Endothelial cell of umbilical vein (primary cell): Measurements from ENCODE around the gene NPHS1. TPM values are rescaled to one million over a fixed set of nuclear protein-coding genes. Genes with fewer than 3 reads are reported as not detected.

ENCODE experiments used
- BruUV-seq: library from RNA; stranded (reverse); fragments of 400-500 nt; replicated peaks from 2 replicates; lab custom pipeline; 2021; lab: Mats Ljungman, UMichigan
- CTCF ChIA-PET: fragments of 300-600, 350-600 bp; sonication (Branson Sonifier 250); formaldehyde crosslinking; loops from one replicate; lab custom pipeline; 2021; ENCODE audit warnings: antibody characterized with exemption, inconsistent platforms; lab: Charles Lee
- POLR2A ChIA-PET: fragments of 300-600, 350-600 bp; sonication (Branson Sonifier 250); formaldehyde crosslinking; loops from one replicate; lab custom pipeline; 2021; ENCODE audit warnings: antibody characterized with exemption, inconsistent platforms; lab: Charles Lee
- DNase-seq: peaks from one replicate; pipeline ENCODE4 v3.0.0-alpha.2; 2011; ENCODE audit warnings: low read depth, low spot score
- FAIRE-seq: peaks from 2 replicates; lab custom pipeline; 2011; peaks lifted over from hg19 to GRCh38; lab: Jason Lieb, UNC
- H2AFZ ChIP-seq: 2 replicates; pipeline ENCODE4 v1.6.0; 2012; ENCODE audit warnings: low read depth, low read length, control low read depth, inconsistent platforms
- H3K27ac ChIP-seq: 2 replicates; pipeline ENCODE4 v1.5.1; 2011; ENCODE audit warnings: low read depth, mild to moderate bottlenecking, control low read depth, low read length, moderate library complexity; ENCODE audit not compliant: insufficient read depth
- H3K27me3 ChIP-seq, 2 experiments: 2 replicates each; pipeline versions ENCODE4 v1.6.0 to v1.6.1; 2011; ENCODE audit warnings: low read length in 2 of 2, mixed read lengths in 1 of 2; ENCODE audit not compliant: control insufficient read depth in 2 of 2, insufficient read depth in 2 of 2
- H3K36me3 ChIP-seq, 2 experiments: 2 replicates in 1 of 2; 3 replicates in 1 of 2; pipeline ENCODE4 v1.5.1; 2011; ENCODE audit warnings: low read length in 2 of 2, mild to moderate bottlenecking in 1 of 2, moderate library complexity in 1 of 2; ENCODE audit not compliant: control insufficient read depth in 2 of 2, insufficient read depth in 2 of 2; ENCODE audit errors: extremely low read depth in 1 of 2
- H3K4me1 ChIP-seq: 3 replicates; pipeline ENCODE4 v1.5.1; 2011; ENCODE audit warnings: mild to moderate bottlenecking, low read length; ENCODE audit not compliant: control insufficient read depth, insufficient read depth; ENCODE audit errors: extremely low read depth
- H3K4me2 ChIP-seq: 2 replicates; pipeline ENCODE4 v1.6.1; 2011; ENCODE audit warnings: low read length, control low read depth, mixed read lengths; ENCODE audit not compliant: insufficient read depth
- H3K4me3 ChIP-seq, 3 experiments: fragments of 200-600 bp in 1 of 3; sonication (generic), shearing (Covaris generic) in 1 of 3; replicated peaks in 1 of 3; 2 replicates each; pipeline ENCODE4 v1.5.1; 2011 to 2016; ENCODE audit warnings: control low read depth in 3 of 3, low read length in 3 of 3, mild to moderate bottlenecking in 2 of 3, inconsistent platforms in 1 of 3, low read depth in 1 of 3, moderate library complexity in 1 of 3; ENCODE audit not compliant: insufficient read depth in 1 of 3
- H3K79me2 ChIP-seq: 2 replicates; pipeline ENCODE4 v1.6.0; 2012; ENCODE audit warnings: low read length, inconsistent platforms; ENCODE audit not compliant: control insufficient read depth, insufficient read depth
- H3K9ac ChIP-seq: replicated peaks from 2 replicates; pipeline ENCODE3; 2011; ENCODE audit warnings: low read length, control low read depth; ENCODE audit not compliant: insufficient read depth; ENCODE audit errors: extremely low read depth
- H3K9me1 ChIP-seq: replicated peaks from 3 replicates; pipeline ENCODE4 v1.6.0; 2011; ENCODE audit warnings: mild to moderate bottlenecking, low read length; ENCODE audit not compliant: control insufficient read depth, insufficient read depth; ENCODE audit errors: extremely low read depth
- H3K9me3 ChIP-seq: replicated peaks from 2 replicates; pipeline ENCODE4 v1.5.1; 2012; ENCODE audit warnings: low read length, inconsistent platforms; ENCODE audit not compliant: control insufficient read depth, insufficient read depth
- H4K20me1 ChIP-seq: replicated peaks from 2 replicates; pipeline ENCODE3; 2011; ENCODE audit warnings: mild to moderate bottlenecking, low read length; ENCODE audit not compliant: control insufficient read depth, insufficient read depth; ENCODE audit errors: extremely low read depth
- CTCF ChIP-seq, 2 donors: IDR thresholded peaks; 1 replicate in 1 of 2; 2 replicates in 1 of 2; pipeline ENCODE4 v1.5.1; 2011; ENCODE audit warnings: low read length in 2 of 2, mild to moderate bottlenecking in 2 of 2, moderate library complexity in 2 of 2, control low read depth in 1 of 2, inconsistent platforms in 1 of 2, low read depth in 1 of 2; ENCODE audit not compliant: insufficient read depth in 1 of 2; ENCODE audit errors: extremely low read depth in 1 of 2
- EZH2 ChIP-seq: IDR thresholded peaks from 2 replicates; pipeline ENCODE4 v1.6.1; 2012; ENCODE audit warnings: borderline replicate concordance, low read depth, mild to moderate bottlenecking, moderate library complexity, low read length, inconsistent platforms; ENCODE audit not compliant: severe bottlenecking
- FOS ChIP-seq: IDR thresholded peaks from 2 replicates; pipeline ENCODE4 v1.6.1; 2011; ENCODE audit warnings: mild to moderate bottlenecking, low read length, moderate library complexity, borderline replicate concordance; ENCODE audit not compliant: insufficient read depth
- GATA2 ChIP-seq: IDR thresholded peaks from 2 replicates; pipeline ENCODE4 v1.7.0; 2011; ENCODE audit warnings: low read depth, mild to moderate bottlenecking, moderate library complexity, mixed read lengths, low read length; ENCODE audit not compliant: insufficient read length, insufficient read depth
- JUN ChIP-seq: IDR thresholded peaks from 2 replicates; pipeline ENCODE4 v1.6.1; 2011; ENCODE audit warnings: borderline replicate concordance, low read depth; ENCODE audit not compliant: insufficient read length, insufficient read depth
- MYC ChIP-seq: IDR thresholded peaks from one replicate; pipeline ENCODE4 v1.6.1; 2011; ENCODE audit warnings: mild to moderate bottlenecking, low read depth, low read length
- POLR2A ChIP-seq: IDR thresholded peaks from 2 replicates; pipeline ENCODE4 v1.6.1; 2012; ENCODE audit warnings: low read depth, mild to moderate bottlenecking, control low read depth, low read length
- POLR2AphosphoS5 ChIP-seq: IDR thresholded peaks from 2 replicates; pipeline ENCODE4 v1.6.1; 2012; ENCODE audit warnings: low read depth, mild to moderate bottlenecking, control low read depth, low read length, moderate library complexity; ENCODE audit not compliant: insufficient read depth
- dilution Hi-C: fragments of 300-500 bp; cut with MboI; formaldehyde crosslinking; loops from one replicate; pipeline ENCODE4 v1.15.0; 2019; ENCODE audit warnings: low sequenced_read_pairs; ENCODE audit not compliant: extremely low pct_ligation_motif_present
- intact Hi-C: fragments of 100-400 bp; cut with micrococcal nuclease; formaldehyde crosslinking; loops from one replicate; pipeline ENCODE4 v1.10.0; 2022
- polyA plus RNA-seq, 4 experiments: library from polyadenylated mRNA; depleted of rRNA in 3 of 4; stranded (reverse) in 3 of 4; unstranded in 1 of 4; fragments of >200 nt; gene quantifications; 2 replicates each; pipeline versions ENCODE4 v1.2.1 to v1.2.3, GENCODE V29; 2011 to 2012; ENCODE audit warnings: missing spikeins in 1 of 4
- total RNA-seq: library from RNA; stranded (reverse); gene quantifications from 2 replicates; pipeline ENCODE4 v1.2.3, GENCODE V29; 2021
- TF ChIP-seq, protein P1 (sequence below): IDR thresholded peaks from 2 replicates; pipeline ENCODE4 v1.6.1; 2011; ENCODE audit not compliant: insufficient read depth, insufficient read length

Gene NPHS1
- total and polyA plus RNA-seq, 2 donors (not counting 3 experiments of a cell fraction or from before 2014, with no cell fraction given) = not detected

GRCh38 chr19:35790981-35791813 is 61.1 kb downstream of the NPHS1 start:
- FAIRE-seq = no peak
- Histone ChIP-seq H3K4me3 (no peak overlapping the region), H3K27ac (no peak overlapping the region), H3K27me3 (peaks cover 4 to 9% of the 10 kb centered on the region in 2 experiments), H3K36me3 (no peaks in the 10 kb centered on the region), H3K79me2 (no peaks in the 10 kb centered on the region), H3K4me2 (no peak overlapping the region), H3K9ac (no peak overlapping the region), H3K9me3 (no peaks in the 10 kb centered on the region), H4K20me1 (no peaks in the 10 kb centered on the region), H3K9me1 (no peaks in the 10 kb centered on the region), H3K4me1 (no peaks in the 10 kb centered on the region), H2AFZ (no peak overlapping the region)
- POLR2A ChIA-PET = no interaction called here
- dilution Hi-C loops (no loop called here), intact Hi-C loops (no loop called here)
- no TSS peak for BruUV-seq
- TF ChIP-seq FOS (no peak), POLR2AphosphoS5 (no peak), GATA2 (no peak), CTCF (IDR thresholded peaks at IDR 0.05; ENCODE audit: extremely low read depth in 1 of 2, insufficient read depth in 1 of 2, low read depth in 1 of 2, low read length in 2 of 2) (no peak), EZH2 (no peak), MYC (no peak), JUN (no peak), POLR2A (no peak)
- TF ChIP-seq, protein P1, sequence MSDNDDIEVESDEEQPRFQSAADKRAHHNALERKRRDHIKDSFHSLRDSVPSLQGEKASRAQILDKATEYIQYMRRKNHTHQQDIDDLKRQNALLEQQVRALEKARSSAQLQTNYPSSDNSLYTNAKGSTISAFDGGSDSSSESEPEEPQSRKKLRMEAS = no peak
- no peak for DNase-seq
- CTCF ChIA-PET = interaction anchor here (0.5 kb wide), 1 partner anchor 47 kb away, joined by 3 read pairs; no protein-coding TSS in a partner anchor
